SK-N-SH (cell line): ENCODE data around the gene CRISP2.
"Not testable (repeated sequence)": the region's sequence is repeated elsewhere in the genome, so short reads cannot be mapped to it uniquely, and the experiment has no call there.

Experiments used
- EP300 ChIP-seq, 2 experiments: IDR thresholded peaks; 2 replicates each; pipeline versions ENCODE4 v1.4.0 to v1.6.1; 2012; ENCODE audit warnings: borderline replicate concordance in 1 of 2, low read depth in 1 of 2, low read length in 1 of 2
- TF ChIP-seq, protein P1 (sequence below): fragments of 200-600 bp; sonication (generic); IDR thresholded peaks from 2 replicates; pipeline ENCODE4 v1.6.1; 2017; ENCODE audit warnings: antibody characterized with exemption, mild to moderate bottlenecking, moderate library complexity

DNA sequence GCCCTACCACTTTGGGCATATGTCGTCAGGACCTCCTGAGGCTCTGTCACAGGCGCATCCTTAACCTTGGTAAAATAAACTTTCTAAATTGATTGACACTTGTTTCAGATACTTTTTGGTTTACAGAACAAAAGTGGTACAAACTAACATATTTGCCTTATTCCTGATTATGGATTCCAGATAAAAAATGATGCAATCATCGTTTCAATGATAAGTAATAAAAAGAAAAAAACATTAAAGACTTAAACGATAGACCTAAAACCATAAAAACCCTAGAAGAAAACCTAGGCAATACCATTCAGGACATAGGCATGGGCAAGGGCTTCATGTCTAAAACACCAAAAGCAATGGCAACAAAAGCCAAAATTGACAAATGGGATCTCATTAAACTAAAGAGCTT, 10.6 kb upstream of the CRISP2 start:
- not testable (repeated sequence) for TF ChIP-seq EP300 (IDR thresholded peaks at IDR 0.05; ENCODE audit: borderline replicate concordance in 1 of 2, low read depth in 1 of 2, low read length in 1 of 2)
- TF ChIP-seq, protein P1, sequence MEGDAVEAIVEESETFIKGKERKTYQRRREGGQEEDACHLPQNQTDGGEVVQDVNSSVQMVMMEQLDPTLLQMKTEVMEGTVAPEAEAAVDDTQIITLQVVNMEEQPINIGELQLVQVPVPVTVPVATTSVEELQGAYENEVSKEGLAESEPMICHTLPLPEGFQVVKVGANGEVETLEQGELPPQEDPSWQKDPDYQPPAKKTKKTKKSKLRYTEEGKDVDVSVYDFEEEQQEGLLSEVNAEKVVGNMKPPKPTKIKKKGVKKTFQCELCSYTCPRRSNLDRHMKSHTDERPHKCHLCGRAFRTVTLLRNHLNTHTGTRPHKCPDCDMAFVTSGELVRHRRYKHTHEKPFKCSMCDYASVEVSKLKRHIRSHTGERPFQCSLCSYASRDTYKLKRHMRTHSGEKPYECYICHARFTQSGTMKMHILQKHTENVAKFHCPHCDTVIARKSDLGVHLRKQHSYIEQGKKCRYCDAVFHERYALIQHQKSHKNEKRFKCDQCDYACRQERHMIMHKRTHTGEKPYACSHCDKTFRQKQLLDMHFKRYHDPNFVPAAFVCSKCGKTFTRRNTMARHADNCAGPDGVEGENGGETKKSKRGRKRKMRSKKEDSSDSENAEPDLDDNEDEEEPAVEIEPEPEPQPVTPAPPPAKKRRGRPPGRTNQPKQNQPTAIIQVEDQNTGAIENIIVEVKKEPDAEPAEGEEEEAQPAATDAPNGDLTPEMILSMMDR: not testable (repeated sequence)
